Muscle of arm (tissue), 12 donors: Measurements from ENCODE around the gene CAPNS2. TPM values are rescaled to one million over a fixed set of nuclear protein-coding genes. Genes with fewer than 3 reads are reported as not detected.

Experiments
- polyA plus RNA-seq, 12 donors: library from polyadenylated mRNA; unstranded; fragments of 120-200 nt; gene quantifications; one replicate each; pipeline ENCODE4 v1.2.1, GENCODE V29; 2013; ENCODE audit not compliant: insufficient read length in 12 of 12

CAPNS2 gene
- polyA plus RNA-seq, 12 donors: 0.18 to 24.6 (median 0.32) TPM; not detected in 5

Other genes starting within 250 kb of the CAPNS2 start
- 1 to 10 TPM in 2 of 12 donors, under 1 TPM in 7, not detected in 3; 0.21 to 4.1 (median 0.34) TPM for gene IRX6, start 242.5 kb upstream of the CAPNS2 start, polyA plus RNA-seq
- gene MMP2, start 87.5 kb upstream of the CAPNS2 start, polyA plus RNA-seq: 100 to 1,000 TPM in 11 of 12 donors, not detected in 1; 269 to 849 (median 541) TPM
- gene LPCAT2, start 57.6 kb upstream of the CAPNS2 start, polyA plus RNA-seq: 10 to 100 TPM in 11 of 12 donors, not detected in 1; 15.1 to 35.7 (median 24.7) TPM
- 1 to 10 TPM in 10 of 12 donors, not detected in 2; 1.3 to 3.2 (median 2.1) TPM for gene SLC6A2, start 89.3 kb downstream of the CAPNS2 start, polyA plus RNA-seq